Activated T-cell treated with anti-CD3 and anti-CD28 coated beads for 24 hours (primary cell): ENCODE data around the gene FCHSD2.
"Not testable (repeated sequence)": the region's sequence is repeated elsewhere in the genome, so short reads cannot be mapped to it uniquely, and the experiment has no call there.

Experiments
- DNase-seq: peaks from one replicate; pipeline ENCODE4 v3.0.0-alpha.2; 2020; ENCODE audit warnings: low read depth

The FCHSD2 gene

GRCh38 chr11:73009972-73010371 lies 132.1 kb downstream of the FCHSD2 start:
- DNase-seq, result no peak

GRCh38 chr11:73004088-73004487 lies 138.0 kb downstream of the FCHSD2 start:
- DNase-seq, result no peak

- DNase-seq, result no peak
Measured at GRCh38 chr11:73003088-73003487, 139.0 kb downstream of the FCHSD2 start.

- no peak for DNase-seq
Measured at GRCh38 chr11:73002214-73002613, 139.9 kb downstream of the FCHSD2 start.

GRCh38 chr11:73001615-73002014 lies 140.5 kb downstream of the FCHSD2 start:
- DNase-seq, result no peak

- no peak for DNase-seq
Measured at GRCh38 chr11:72998676-72999075, 143.4 kb downstream of the FCHSD2 start.

- DNase-seq, result no peak
Measured at GRCh38 chr11:72996959-72997358, 145.2 kb downstream of the FCHSD2 start.

- DNase-seq, result no peak
Measured at GRCh38 chr11:72989727-72990126, 152.4 kb downstream of the FCHSD2 start.

- DNase-seq, result no peak
Measured at GRCh38 chr11:72988821-72989220, 153.3 kb downstream of the FCHSD2 start.

- DNase-seq, result no peak
Measured at GRCh38 chr11:72985645-72986044, 156.5 kb downstream of the FCHSD2 start.

GRCh38 chr11:72984453-72985077 lies 157.6 kb downstream of the FCHSD2 start:
- no peak for DNase-seq

GRCh38 chr11:72983560-72983959 lies 158.6 kb downstream of the FCHSD2 start:
- DNase-seq, result no peak

- no peak for DNase-seq
Measured at GRCh38 chr11:72981971-72982685, 160.0 kb downstream of the FCHSD2 start.

- no peak for DNase-seq
Measured at GRCh38 chr11:72981080-72981479, 161.0 kb downstream of the FCHSD2 start.

- DNase-seq, result not testable (repeated sequence)
Measured at GRCh38 chr11:72977782-72978181, 164.3 kb downstream of the FCHSD2 start.

- DNase-seq, result not testable (repeated sequence)
Measured at GRCh38 chr11:72976522-72976892, 165.6 kb downstream of the FCHSD2 start.

GRCh38 chr11:72975778-72976521 lies 166.2 kb downstream of the FCHSD2 start:
- DNase-seq, result no peak

- no peak for DNase-seq
Measured at GRCh38 chr11:72974487-72975205, 167.5 kb downstream of the FCHSD2 start.

- no peak for DNase-seq
Measured at GRCh38 chr11:72972496-72973128, 169.5 kb downstream of the FCHSD2 start.

GRCh38 chr11:72971192-72971967 lies 170.7 kb downstream of the FCHSD2 start:
- no peak for DNase-seq

GRCh38 chr11:72970557-72971118 lies 171.5 kb downstream of the FCHSD2 start:
- DNase-seq, result no peak
